ENCODE data around the gene PNPLA3. TPM values are rescaled to one million over a fixed set of nuclear protein-coding genes. Genes with fewer than 3 reads are reported as not detected.

The PNPLA3 gene
- total RNA-seq, 1 experiment from 2014 or later: 17.5 TPM

- H3K79me2 ChIP-seq (ENCODE audit: insufficient read depth, low read length): no peaks in the 10 kb centered on the region; the same call in 1 of the 2 replicates
- peaks cover 3% of the 10 kb centered on the region for H3K23me2 ChIP-seq (ENCODE audit: insufficient read length, low read depth, low read length, poor library complexity, severe bottlenecking)
- H2BK5ac ChIP-seq (ENCODE audit: insufficient read length, low read length): no peak overlapping the region
- H3K27me3 Mint-ChIP-seq (ENCODE audit: low read depth): peaks cover 14% of the 10 kb centered on the region
- H2BK15ac ChIP-seq (ENCODE audit: low read depth, low read length): no peak overlapping the region
- DNase-seq: no peak
- H3K9ac ChIP-seq (ENCODE audit: extremely low read depth, insufficient read length, low read length): no peak overlapping the region
- H3K4me3 Mint-ChIP-seq: no peak overlapping the region
- H3T11ph ChIP-seq (ENCODE audit: low read length): no peak overlapping the region
- no peaks in the 10 kb centered on the region for H3K79me1 ChIP-seq (ENCODE audit: insufficient read depth, low read depth, low read length, poor library complexity, severe bottlenecking)
- H3K4ac ChIP-seq (ENCODE audit: low read depth, low read length): no peak overlapping the region
- H2BK20ac ChIP-seq (ENCODE audit: low read depth, low read length, poor library complexity, severe bottlenecking): no peak overlapping the region
- no peaks in the 10 kb centered on the region for H4K20me1 ChIP-seq (ENCODE audit: control insufficient read depth, insufficient read depth, insufficient read length)
- H2BK12ac ChIP-seq (ENCODE audit: insufficient read length, low read depth, low read length): no peak overlapping the region
- H3K9me3 Mint-ChIP-seq: no peaks in the 10 kb centered on the region; a peak in 1 of 5 replicates
- H3K9me3 ChIP-seq (ENCODE audit: control insufficient read depth, low read depth, low read length): no peaks in the 10 kb centered on the region
- no peak overlapping the region for H2AFZ ChIP-seq (ENCODE audit: low read length)
- H3K14ac ChIP-seq (ENCODE audit: insufficient read depth, low read length): no peak overlapping the region; the same call in 1 of the 2 replicates
- peaks cover 3% of the 10 kb centered on the region; the same call in 1 of the 2 replicates for H3K4me1 ChIP-seq (ENCODE audit: insufficient read depth, low read length)
- H3K27ac Mint-ChIP-seq: no peak overlapping the region
- no peak overlapping the region for H3K23ac ChIP-seq (ENCODE audit: insufficient read length, low read depth, low read length)
- H4K5ac ChIP-seq (ENCODE audit: insufficient read length, low read depth, low read length): no peak overlapping the region
- no peak overlapping the region for H4K8ac ChIP-seq (replicated peaks; ENCODE audit: insufficient read length, low read depth, low read length)
- H3K4me2 ChIP-seq (ENCODE audit: insufficient read depth, insufficient read length, low read length): no peak overlapping the region
- H3K56ac ChIP-seq (ENCODE audit: insufficient read length, low read depth, low read length): no peak overlapping the region
- H3K27me3 ChIP-seq (ENCODE audit: insufficient read depth, low read length): no peaks in the 10 kb centered on the region
- no peak for TF ChIP-seq CTCF (conservative IDR thresholded peaks at IDR 0.05)
- H2BK120ac ChIP-seq (ENCODE audit: low read depth, low read length, poor library complexity, severe bottlenecking): no peak overlapping the region
- no peak overlapping the region for H3K27ac ChIP-seq (ENCODE audit: insufficient read length, low read depth, low read length)
- no peak overlapping the region for H3K18ac ChIP-seq (ENCODE audit: insufficient read length, low read depth, low read length)
- WGBS (ENCODE audit: extremely low coverage, insufficient read length, low lambda C conversion rate): no CpG with 5 or more reads among the region's 4 CpGs
- H4K91ac ChIP-seq (ENCODE audit: insufficient read length, low read depth, low read length): no peak overlapping the region
- H2AK5ac ChIP-seq (ENCODE audit: insufficient read length, low read length): no peak overlapping the region
- peaks cover 2 to 4% (median 3%) of the 10 kb centered on the region in 3 experiments; a peak in 5 of 7 replicates for H3K36me3 Mint-ChIP-seq (ENCODE audit: insufficient read depth in 1 of 3, low read depth in 3 of 3)
- H3K4me1 Mint-ChIP-seq: peaks cover 29 to 31% of the 10 kb centered on the region in 2 experiments
These were observed 2.2 kb upstream of the PNPLA3 start for GRCh38 chr22:43921370-43921769.
